Vagina (tissue), 2 donors: ENCODE data around the gene NDUFA6. TPM values are rescaled to one million over a fixed set of nuclear protein-coding genes. Genes with fewer than 3 reads are reported as not detected.
A peak's percentile ranks its signal among the peaks of the same experiment; 100 is the strongest.
"Not testable (repeated sequence)": the region's sequence is repeated elsewhere in the genome, so short reads cannot be mapped to it uniquely, and the experiment has no call there.

ENCODE experiments used
- DNase-seq, 2 donors: peaks; one replicate each; pipeline ENCODE4 v3.0.0-alpha.2; 2017; ENCODE audit errors: extremely low spot score in 2 of 2
- H3K27ac ChIP-seq: fragments of 200-600 bp; sonication (generic); one replicate; pipeline ENCODE4 v1.5.1; 2019
- H3K27me3 ChIP-seq: fragments of 200-600 bp; sonication (generic); one replicate; pipeline ENCODE4 v1.5.1; 2019
- H3K36me3 ChIP-seq, 2 donors: fragments of 200-600 bp; sonication (generic); one replicate each; pipeline ENCODE4 v1.5.1; 2017 to 2019
- H3K4me1 ChIP-seq: fragments of 200-600 bp; sonication (generic); one replicate; pipeline ENCODE4 v1.5.1; 2019
- H3K4me3 ChIP-seq, 2 donors: fragments of 200-600 bp; sonication (generic); 1 replicate in 1 of 2; 2 replicates in 1 of 2; pipeline ENCODE4 v1.5.1; 2016 to 2019
- H3K9me3 ChIP-seq: fragments of 200-600 bp; sonication (generic); one replicate; pipeline ENCODE4 v1.5.1; 2019
- POLR2A ChIP-seq, 2 donors: fragments of 450-650 bp; IDR thresholded peaks; one replicate each; pipeline ENCODE4 v1.6.1; 2017; ENCODE audit warnings: antibody characterized with exemption in 2 of 2, mild to moderate bottlenecking in 2 of 2, moderate library complexity in 2 of 2
- POLR2AphosphoS5 ChIP-seq, 2 donors: sonication (generic); formaldehyde crosslinking; IDR thresholded peaks; one replicate each; pipeline ENCODE4 v1.9.0; 2017; ENCODE audit warnings: antibody characterized with exemption in 2 of 2, mild to moderate bottlenecking in 2 of 2, low read depth in 1 of 2; ENCODE audit not compliant: insufficient read depth in 1 of 2
- intact Hi-C: fragments of 100-400 bp; cut with DNase I; formaldehyde crosslinking; loops from one replicate; pipeline ENCODE4 v1.15.1; 2023
- total RNA-seq: library from RNA; depleted of rRNA; stranded (reverse); fragments of >200 nt; gene quantifications from one replicate; pipeline ENCODE4 v1.2.3, GENCODE V29; 2016
- TF ChIP-seq, protein P1 (sequence below), 3 experiments: fragments of 450-650 bp in 2 of 3; fragments of 200-600 bp in 1 of 3; sonication (generic) in 1 of 3; IDR thresholded peaks; one replicate each; pipeline ENCODE4 v1.5.1; 2017 to 2019; ENCODE audit warnings: antibody characterized with exemption in 3 of 3, mild to moderate bottlenecking in 2 of 3, moderate library complexity in 2 of 3

The NDUFA6 gene
- total RNA-seq, 1 donor from 2014 or later, result 42.0 TPM

DNA sequence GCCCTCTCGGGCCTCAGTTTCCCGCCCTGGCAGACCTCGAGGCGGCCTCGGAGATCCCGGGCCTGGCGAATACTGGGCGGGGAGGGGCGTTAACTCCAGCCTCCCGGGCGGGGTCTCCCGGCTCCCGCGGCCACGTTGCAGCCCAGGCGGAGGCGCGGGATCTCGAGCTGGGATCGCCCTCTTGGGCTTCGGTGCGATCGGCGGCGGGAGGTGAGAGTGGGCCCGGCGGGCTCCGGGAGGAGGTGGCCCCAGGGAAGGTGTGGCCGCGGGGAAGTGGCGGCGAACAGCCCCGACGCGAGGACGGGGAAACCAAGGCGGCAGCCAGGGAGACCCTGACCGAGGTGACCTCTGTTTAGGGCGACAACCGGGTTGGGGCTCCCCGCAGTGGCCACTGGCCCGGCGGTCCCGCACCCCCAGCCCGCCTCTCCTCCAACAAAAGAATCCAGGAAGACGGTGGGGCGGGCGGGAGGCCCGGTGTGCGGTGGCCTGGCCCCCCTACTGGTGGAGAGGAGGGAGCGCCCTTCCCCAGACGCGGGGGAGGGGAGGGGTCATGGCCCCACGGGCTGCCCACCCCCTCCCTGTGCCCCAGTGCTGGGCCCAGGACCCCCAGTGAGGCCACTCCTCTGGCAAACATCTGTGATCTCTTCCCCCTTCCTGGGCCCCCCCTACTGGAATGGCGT, 16.3 kb downstream of the NDUFA6 start, which contains the start of gene PHETA2:
Gene PHETA2, plus strand, starts transcription at position 117 of the 680 bp plus-strand sequence. CDS start 3,046 bp downstream, outside the sequence.
- peaks cover 66% of the 10 kb centered on the region for H3K4me1 ChIP-seq
- intact Hi-C loops, result loop anchor here (10.0 kb wide), 1 partner anchor 371 kb away; no protein-coding TSS in a partner anchor
- H3K4me3 ChIP-seq, result peak within 1 kb of the TSS; percentile 75 to 84
- no peaks in the 10 kb centered on the region for H3K9me3 ChIP-seq
- DNase-seq, result no peak
- H3K36me3 ChIP-seq, result peaks cover 0 to 9% of the 10 kb centered on the region in 2 donors
- H3K27ac ChIP-seq, result peak within 1 kb of the TSS; percentile 95
- no peaks in the 10 kb centered on the region for H3K27me3 ChIP-seq
- TF ChIP-seq POLR2AphosphoS5 (IDR thresholded peaks at IDR 0.05; ENCODE audit: insufficient read depth in 1 of 2, low read depth in 1 of 2), result peak in 1 of 2 donors; percentile 63
- TF ChIP-seq POLR2A (IDR thresholded peaks at IDR 0.05), result no peak
- TF ChIP-seq, protein P1, sequence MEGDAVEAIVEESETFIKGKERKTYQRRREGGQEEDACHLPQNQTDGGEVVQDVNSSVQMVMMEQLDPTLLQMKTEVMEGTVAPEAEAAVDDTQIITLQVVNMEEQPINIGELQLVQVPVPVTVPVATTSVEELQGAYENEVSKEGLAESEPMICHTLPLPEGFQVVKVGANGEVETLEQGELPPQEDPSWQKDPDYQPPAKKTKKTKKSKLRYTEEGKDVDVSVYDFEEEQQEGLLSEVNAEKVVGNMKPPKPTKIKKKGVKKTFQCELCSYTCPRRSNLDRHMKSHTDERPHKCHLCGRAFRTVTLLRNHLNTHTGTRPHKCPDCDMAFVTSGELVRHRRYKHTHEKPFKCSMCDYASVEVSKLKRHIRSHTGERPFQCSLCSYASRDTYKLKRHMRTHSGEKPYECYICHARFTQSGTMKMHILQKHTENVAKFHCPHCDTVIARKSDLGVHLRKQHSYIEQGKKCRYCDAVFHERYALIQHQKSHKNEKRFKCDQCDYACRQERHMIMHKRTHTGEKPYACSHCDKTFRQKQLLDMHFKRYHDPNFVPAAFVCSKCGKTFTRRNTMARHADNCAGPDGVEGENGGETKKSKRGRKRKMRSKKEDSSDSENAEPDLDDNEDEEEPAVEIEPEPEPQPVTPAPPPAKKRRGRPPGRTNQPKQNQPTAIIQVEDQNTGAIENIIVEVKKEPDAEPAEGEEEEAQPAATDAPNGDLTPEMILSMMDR (IDR thresholded peaks at IDR 0.05), result peak in 1 of 3 experiments; percentile 38

DNA sequence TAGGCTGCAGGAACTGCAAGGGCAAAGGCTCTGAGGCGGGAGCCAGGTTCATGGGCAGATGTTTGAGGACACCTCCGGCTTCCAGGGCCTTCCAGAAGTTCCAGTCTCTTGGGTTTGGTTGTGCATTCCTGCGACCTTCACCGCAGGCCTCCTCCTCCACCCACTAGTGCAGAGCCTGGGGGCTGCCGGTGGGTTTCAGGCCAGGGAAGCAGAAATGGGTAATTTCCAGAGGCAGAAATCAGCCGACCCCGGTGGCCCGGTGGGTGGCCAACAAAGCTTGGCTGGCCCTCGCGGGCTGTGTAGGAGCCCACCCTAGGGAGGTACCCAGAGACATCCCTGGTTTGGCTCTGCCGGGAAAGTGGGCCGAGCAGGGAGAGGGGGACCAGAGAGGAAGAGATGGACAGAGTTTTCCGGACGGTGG, 16.9 kb downstream of the NDUFA6 start:
- peaks cover 0 to 9% of the 10 kb centered on the region in 2 donors for H3K36me3 ChIP-seq
- intact Hi-C loops, result loop anchor here (10.0 kb wide), 1 partner anchor 371 kb away; no protein-coding TSS in a partner anchor
- peak overlapping the region; percentile 95 for H3K27ac ChIP-seq
- TF ChIP-seq, protein P1 (IDR thresholded peaks at IDR 0.05), result no peak
- TF ChIP-seq POLR2A (IDR thresholded peaks at IDR 0.05) (no peak), POLR2AphosphoS5 (IDR thresholded peaks at IDR 0.05; ENCODE audit: insufficient read depth in 1 of 2, low read depth in 1 of 2) (no peak)
- peak overlapping the region; percentile 75 to 84 for H3K4me3 ChIP-seq
- peaks cover 60% of the 10 kb centered on the region for H3K4me1 ChIP-seq
- DNase-seq, result peak in 1 of 2 donors; percentile 83
- no peaks in the 10 kb centered on the region for H3K9me3 ChIP-seq
- H3K27me3 ChIP-seq, result no peaks in the 10 kb centered on the region

DNA sequence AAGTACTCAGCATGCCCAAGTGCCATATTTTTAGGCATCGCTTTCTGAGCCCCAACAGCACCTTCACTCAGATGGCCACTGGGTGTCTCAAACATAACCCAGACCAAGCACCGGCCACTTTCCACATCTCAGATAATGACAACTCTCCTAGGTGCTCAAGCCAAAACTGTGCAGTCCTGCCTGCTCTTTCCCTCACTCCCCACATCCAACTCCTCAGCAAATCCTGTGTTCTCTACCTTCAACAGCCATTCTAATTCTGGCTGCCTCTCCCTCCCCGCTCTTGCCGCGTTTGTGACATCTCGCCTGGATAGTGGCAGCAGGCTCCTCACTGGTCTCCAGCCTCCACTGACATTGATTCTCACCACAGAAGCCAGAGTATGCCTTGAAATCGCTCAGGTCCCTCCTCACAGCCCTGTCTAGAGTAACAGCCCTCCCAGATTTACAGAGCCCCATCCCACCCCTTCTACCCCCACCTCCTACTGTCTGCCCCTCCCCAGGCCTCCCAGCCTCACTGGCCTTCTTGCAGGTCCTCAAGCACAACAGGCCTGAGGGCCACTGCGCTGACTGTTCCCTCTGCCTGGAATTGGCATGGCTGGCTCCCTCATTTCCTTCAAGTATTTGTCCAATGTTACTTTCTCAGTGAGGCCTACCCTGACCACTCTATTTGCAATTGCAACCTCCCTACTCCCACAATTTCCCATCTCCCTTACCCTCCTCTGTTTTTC, 17.8 kb downstream of the NDUFA6 start:
- Histone ChIP-seq H3K27ac (no peak overlapping the region), H3K4me3 (no peak overlapping the region), H3K9me3 (no peaks in the 10 kb centered on the region), H3K36me3 (peaks cover 0 to 11% of the 10 kb centered on the region in 2 donors), H3K4me1 (peaks cover 51% of the 10 kb centered on the region), H3K27me3 (no peaks in the 10 kb centered on the region)
- intact Hi-C loops, result loop anchor here (10.0 kb wide), 1 partner anchor 372 kb away; no protein-coding TSS in a partner anchor
- no peak for TF ChIP-seq POLR2AphosphoS5 (IDR thresholded peaks at IDR 0.05; ENCODE audit: insufficient read depth in 1 of 2, low read depth in 1 of 2)
- TF ChIP-seq POLR2A (IDR thresholded peaks at IDR 0.05), result no peak
- no peak for DNase-seq

DNA sequence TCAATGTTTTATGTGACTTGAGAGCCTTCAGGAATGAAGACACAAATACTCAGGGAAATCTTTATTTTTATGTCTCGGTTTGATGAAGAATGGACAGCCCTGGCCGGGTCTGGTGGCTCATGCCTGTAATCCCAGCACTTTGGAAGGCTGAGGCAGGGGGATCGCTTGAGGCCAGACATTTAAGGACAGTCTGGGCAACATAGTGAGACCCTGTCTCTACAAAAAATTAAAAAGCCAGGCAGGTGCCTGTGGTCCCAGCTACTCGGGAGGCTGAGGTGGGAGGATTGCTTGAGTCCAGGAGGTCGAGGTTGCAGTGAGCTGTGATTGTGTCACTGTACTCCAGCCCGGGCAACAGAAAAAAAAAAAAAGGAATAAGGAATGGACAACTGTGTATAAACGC, 19.1 kb downstream of the NDUFA6 start:
- intact Hi-C loops, result loop anchor here (10.0 kb wide), 1 partner anchor 373 kb away; no protein-coding TSS in a partner anchor
- H3K4me1 ChIP-seq, result peaks cover 44% of the 10 kb centered on the region
- not testable (repeated sequence) for H3K27me3 ChIP-seq, H3K9me3 ChIP-seq
- H3K4me3 ChIP-seq, result peak overlapping the region; percentile 64 to 66
- peak overlapping the region; percentile 86 for H3K27ac ChIP-seq
- DNase-seq, result peak in 1 of 2 donors; percentile 67
- peaks cover 0 to 13% of the 10 kb centered on the region in 2 donors for H3K36me3 ChIP-seq

DNA sequence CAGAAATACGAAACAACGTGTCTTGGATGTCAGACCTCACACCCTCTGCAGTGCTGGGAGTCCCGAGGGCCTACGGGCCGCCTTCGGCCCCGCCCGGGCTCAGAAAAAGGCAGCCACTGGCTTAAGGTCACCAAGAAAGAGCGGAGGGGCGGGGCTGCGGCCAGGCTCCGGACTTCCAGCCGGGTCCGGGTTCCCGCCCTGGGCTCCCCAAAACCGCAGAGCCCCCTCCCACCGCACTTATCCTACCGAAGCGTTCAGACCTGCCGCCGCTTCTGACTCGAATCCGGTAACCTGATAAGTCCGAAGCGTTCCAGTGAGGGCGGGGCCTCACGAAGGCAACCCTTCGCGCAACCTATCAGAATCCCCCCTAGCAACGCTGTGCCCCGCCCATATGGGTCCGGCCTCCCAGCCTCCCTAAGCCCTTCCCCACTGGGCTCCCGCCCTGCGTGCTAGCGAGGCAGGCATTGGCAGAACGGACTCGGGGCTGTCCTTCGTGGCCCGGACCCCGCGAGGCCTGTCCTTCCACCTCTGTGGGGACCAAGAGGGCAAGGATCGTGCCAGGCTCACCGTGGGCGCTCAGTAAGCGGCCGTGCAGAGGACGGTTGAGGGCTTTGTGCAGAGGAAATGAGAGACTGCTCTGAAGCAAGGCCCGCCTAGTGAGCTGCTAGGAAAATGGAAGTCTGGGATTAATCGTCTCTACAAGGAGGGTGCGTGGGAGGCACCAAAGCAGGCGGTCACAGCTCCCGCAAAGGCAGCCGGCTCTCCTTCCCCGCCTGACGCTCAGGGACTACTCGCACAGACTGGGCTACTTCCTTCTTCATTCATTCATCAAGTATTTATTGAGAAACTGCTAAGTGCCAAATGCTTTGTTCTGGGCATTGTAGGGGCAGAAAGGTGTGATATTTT, 19.8 kb downstream of the NDUFA6 start, which contains the start of gene NAGA:
Gene NAGA, minus strand, starts transcription at position 296 of the 906 bp plus-strand sequence. CDS start 515 bp downstream, outside the sequence.
- Histone ChIP-seq H3K27ac (peak within 1 kb of the TSS; percentile 86), H3K27me3 (no peaks in the 10 kb centered on the region), H3K9me3 (no peaks in the 10 kb centered on the region), H3K4me3 (peak within 1 kb of the TSS; percentile 64 to 66), H3K36me3 (peaks cover 0 to 17% of the 10 kb centered on the region in 2 donors), H3K4me1 (peaks cover 44% of the 10 kb centered on the region)
- intact Hi-C loops, result loop anchor here (10.0 kb wide), 1 partner anchor 374 kb away; no protein-coding TSS in a partner anchor
- TF ChIP-seq, protein P1 (IDR thresholded peaks at IDR 0.05), result no peak
- peak in 1 of 2 donors; percentile 64 for TF ChIP-seq POLR2A (IDR thresholded peaks at IDR 0.05)
- peak; percentile 87 to 99 for TF ChIP-seq POLR2AphosphoS5 (IDR thresholded peaks at IDR 0.05; ENCODE audit: insufficient read depth in 1 of 2, low read depth in 1 of 2)
- DNase-seq, result peak in 1 of 2 donors; percentile 96
